Mucosa of descending colon (tissue), 3 donors: ENCODE measurements around the gene PTPRM. TPM values are rescaled to one million over a fixed set of nuclear protein-coding genes. Genes with fewer than 3 reads are reported as not detected.

ENCODE experiments used
- ATAC-seq: fragments of 200-7000 bp; cut with Tn5 transposase; one replicate; pipeline ENCODE4 v1.9.1; 2020; ENCODE audit warnings: mild to moderate bottlenecking, moderate library complexity
- DNase-seq, 3 donors: peaks; one replicate each; pipeline ENCODE4 v3.0.0-alpha.2; 2020
- H3K36me3 ChIP-seq: fragments of 200-600 bp; one replicate; pipeline ENCODE4 v1.8.0; 2021; ENCODE audit warnings: low read depth, mild to moderate bottlenecking
- H3K4me1 ChIP-seq: fragments of 200-600 bp; one replicate; pipeline ENCODE4 v1.8.0; 2021; ENCODE audit warnings: low read depth, mild to moderate bottlenecking
- H3K4me3 ChIP-seq: fragments of 200-600 bp; one replicate; pipeline ENCODE4 v1.8.0; 2021; ENCODE audit warnings: mild to moderate bottlenecking
- H3K9me3 ChIP-seq: fragments of 200-600 bp; one replicate; pipeline ENCODE4 v1.8.0; 2021; ENCODE audit warnings: mild to moderate bottlenecking
- CTCF ChIP-seq: fragments of 200-600 bp; IDR thresholded peaks from one replicate; pipeline ENCODE4 v1.8.0; 2022; ENCODE audit warnings: antibody characterized with exemption, mild to moderate bottlenecking
- intact Hi-C, 2 donors: fragments of 100-400 bp; cut with DNase I in 1 of 2; cut with micrococcal nuclease in 1 of 2; formaldehyde crosslinking; loops; one replicate each; pipeline versions ENCODE4 v1.11.0 to v1.11.1; 2022; cut with DNase I, micrococcal nuclease
- total RNA-seq, 3 donors: library from RNA; stranded (reverse); fragmentation: NEBNext Ultra II Directional in 2 of 3; extraction: Animal tissue kit (Norgen Biotek cat#: 25700) in 2 of 3; gene quantifications; one replicate each; pipeline versions ENCODE4 v1.2.1 to v1.2.4, GENCODE V29; 2021 to 2023
- donor health status: DM: no; HTN: no; CAD: no; lungs with moderate emphysema.
- donor health status: DM: no; HTN: no; CAD: no.
- donor health status: DM: no; HTN: yes; CAD: no.

Gene PTPRM
- total RNA-seq, 3 donors from 2014 or later, result 15.3 to 41.1 (median 19.6) TPM

DNA sequence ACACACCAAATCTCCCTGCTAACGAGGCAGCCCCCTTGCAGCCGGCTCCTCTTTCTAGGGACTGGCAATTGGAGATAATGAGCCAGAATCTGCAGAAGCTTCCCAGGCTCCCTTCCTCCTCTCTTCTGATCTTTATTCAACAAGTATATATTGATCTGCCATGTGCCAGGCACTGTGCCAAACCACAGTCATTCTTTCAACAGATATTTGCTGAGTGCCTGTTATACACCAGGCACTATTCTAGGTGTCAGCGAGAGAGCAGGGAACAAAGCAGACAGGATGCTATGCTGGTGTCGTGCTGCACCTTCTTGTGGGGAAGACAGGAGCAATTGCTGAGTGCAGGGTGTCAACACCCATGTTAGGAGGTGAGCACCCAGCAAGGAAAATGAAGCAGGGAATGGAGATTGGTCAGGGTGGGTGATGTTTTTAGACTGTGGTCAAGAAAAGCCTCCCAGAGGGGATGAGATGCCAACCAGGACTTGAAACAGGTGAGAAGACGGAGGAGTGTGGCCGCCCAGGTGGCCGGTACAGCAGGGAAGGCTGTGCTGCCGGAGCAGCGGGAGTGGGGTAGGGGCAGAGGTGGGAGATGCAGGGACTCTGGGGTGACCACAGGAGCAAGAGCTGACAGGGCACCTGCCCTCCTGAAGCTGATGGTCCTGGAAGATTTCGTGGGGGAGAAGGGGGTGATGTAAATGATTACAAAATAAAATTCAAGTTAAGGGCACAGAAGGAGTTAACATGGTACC lies 734.5 kb downstream of the PTPRM start:
- H3K9me3 ChIP-seq, result no peaks in the 10 kb centered on the region
- ATAC-seq, result no peak
- intact Hi-C loops, result no loop called here
- H3K4me3 ChIP-seq, result no peak overlapping the region
- TF ChIP-seq CTCF, result no peak
- DNase-seq, result peak in 1 of 3 donors; percentile 16
- H3K4me1 ChIP-seq, result no peaks in the 10 kb centered on the region
- no peaks in the 10 kb centered on the region for H3K36me3 ChIP-seq

- no peaks in the 10 kb centered on the region for H3K4me1 ChIP-seq
- no peak for TF ChIP-seq CTCF
- H3K36me3 ChIP-seq, result no peaks in the 10 kb centered on the region
- H3K4me3 ChIP-seq, result no peak overlapping the region
- DNase-seq, result no peak
- no peaks in the 10 kb centered on the region for H3K9me3 ChIP-seq
- ATAC-seq, result no peak
- intact Hi-C loops, result no loop called here
Observed at GRCh38 chr18:8303151-8303755, 736.1 kb downstream of the PTPRM start.

- no peak for TF ChIP-seq CTCF
- ATAC-seq (no peak), DNase-seq (no peak)
- H3K4me1 ChIP-seq, result no peaks in the 10 kb centered on the region
- intact Hi-C loops, result no loop called here
- no peak overlapping the region for H3K4me3 ChIP-seq
- H3K9me3 ChIP-seq, result no peaks in the 10 kb centered on the region
- no peaks in the 10 kb centered on the region for H3K36me3 ChIP-seq
Observed at GRCh38 chr18:8307960-8308359, 740.8 kb downstream of the PTPRM start.

- no peak overlapping the region for H3K4me3 ChIP-seq
- DNase-seq (no peak), ATAC-seq (no peak)
- no peaks in the 10 kb centered on the region for H3K9me3 ChIP-seq
- no peaks in the 10 kb centered on the region for H3K36me3 ChIP-seq
- TF ChIP-seq CTCF, result no peak
- intact Hi-C loops, result no loop called here
- H3K4me1 ChIP-seq, result no peaks in the 10 kb centered on the region
Observed at GRCh38 chr18:8313043-8313442, 745.9 kb downstream of the PTPRM start.

DNA sequence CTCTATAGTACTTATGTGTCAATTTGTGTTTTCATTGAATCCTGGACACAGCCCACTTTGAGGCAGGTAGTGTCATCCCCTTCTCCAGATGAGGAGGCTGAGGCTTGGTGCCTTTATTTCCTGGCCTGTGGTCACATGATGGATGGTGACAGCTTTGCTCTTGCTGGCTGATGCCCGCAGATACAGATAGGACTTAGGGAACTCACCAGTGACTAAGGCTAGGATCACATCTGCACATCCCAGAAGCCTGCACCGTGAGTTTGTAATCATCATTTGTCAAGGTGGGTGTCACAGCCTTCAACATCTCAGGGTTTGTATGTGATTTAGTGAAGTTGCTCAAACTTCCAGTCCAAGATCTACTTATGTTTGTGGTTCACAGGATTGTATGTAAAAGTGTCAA lies 747.0 kb downstream of the PTPRM start:
- Histone ChIP-seq H3K9me3 (no peaks in the 10 kb centered on the region), H3K36me3 (no peaks in the 10 kb centered on the region), H3K4me1 (no peaks in the 10 kb centered on the region), H3K4me3 (no peak overlapping the region)
- DNase-seq, result no peak
- ATAC-seq, result no peak
- TF ChIP-seq CTCF, result no peak
- intact Hi-C loops, result no loop called here
